Activated naive CD8-positive, alpha-beta T cell treated with anti-CD3 and anti-CD28 coated beads, Interleukin-2, amount 50 U/mL, for 24 hours (primary cell): Measurements from ENCODE around the gene LRRC8C.

Experiments
- ATAC-seq: fragments of 150-1000 bp; cut with Tn5 transposase; one replicate; pipeline ENCODE4 v1.10.0; 2021
- DNase-seq: peaks from one replicate; pipeline ENCODE4 v3.0.0; 2021
- H3K27ac Mint-ChIP-seq: one replicate; pipeline ENCODE4 v1.8.0; 2021; ENCODE audit warnings: mild to moderate bottlenecking, mixed read lengths
- H3K27me3 Mint-ChIP-seq: one replicate; pipeline ENCODE4 v1.8.0; 2021; ENCODE audit warnings: mixed read lengths
- H3K36me3 Mint-ChIP-seq: one replicate; pipeline ENCODE4 v1.8.0; 2021; ENCODE audit warnings: low read depth, mixed read lengths
- H3K4me1 Mint-ChIP-seq: one replicate; pipeline ENCODE4 v1.8.0; 2021; ENCODE audit warnings: mixed read lengths
- H3K4me3 Mint-ChIP-seq: one replicate; pipeline ENCODE4 v1.8.0; 2021; ENCODE audit warnings: mild to moderate bottlenecking, moderate library complexity, mixed read lengths
- H3K9me3 Mint-ChIP-seq: one replicate; pipeline ENCODE4 v1.8.0; 2021; ENCODE audit warnings: mixed read lengths

Gene LRRC8C

DNA sequence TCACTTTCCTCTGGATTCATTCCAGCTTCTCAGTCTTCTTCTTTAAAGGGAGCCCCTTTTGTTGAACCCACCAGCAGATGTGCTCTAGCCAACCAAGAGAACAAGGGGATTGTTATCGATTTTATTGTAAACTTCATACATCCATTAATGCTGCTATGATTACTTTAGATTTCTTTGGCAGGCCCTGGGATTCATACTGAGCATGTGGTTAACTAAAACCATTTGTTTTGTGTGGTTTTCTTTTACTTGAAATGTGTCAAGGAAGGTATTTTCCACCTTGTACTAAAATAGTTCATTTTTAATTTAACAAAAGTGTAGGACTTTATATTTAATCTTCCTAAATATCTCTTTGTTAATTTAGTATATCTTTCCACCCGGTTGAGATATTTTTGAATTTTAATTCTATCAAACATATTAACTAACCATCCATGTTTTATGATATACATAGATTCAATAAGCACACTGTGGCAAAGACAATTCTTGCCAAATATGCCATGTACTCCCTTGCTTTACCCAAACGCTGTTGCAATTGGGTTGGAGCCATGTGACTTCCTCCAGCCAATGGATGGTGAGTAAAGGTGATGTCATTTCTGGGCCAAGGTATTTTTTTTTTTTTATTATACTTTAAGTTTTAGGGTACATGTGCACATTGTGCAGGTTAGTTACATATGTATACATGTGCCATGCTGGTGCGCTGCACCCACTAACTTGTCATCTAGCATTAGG lies 113.7 kb downstream of the LRRC8C start:
- peaks cover 16% of the 10 kb centered on the region for H3K36me3 Mint-ChIP-seq
- no peak for ATAC-seq
- no peak overlapping the region for H3K4me3 Mint-ChIP-seq
- peaks cover 25% of the 10 kb centered on the region for H3K4me1 Mint-ChIP-seq
- H3K27me3 Mint-ChIP-seq: no peaks in the 10 kb centered on the region
- H3K27ac Mint-ChIP-seq: peak overlapping the region; percentile 53
- no peak for DNase-seq
- H3K9me3 Mint-ChIP-seq: no peaks in the 10 kb centered on the region

DNA sequence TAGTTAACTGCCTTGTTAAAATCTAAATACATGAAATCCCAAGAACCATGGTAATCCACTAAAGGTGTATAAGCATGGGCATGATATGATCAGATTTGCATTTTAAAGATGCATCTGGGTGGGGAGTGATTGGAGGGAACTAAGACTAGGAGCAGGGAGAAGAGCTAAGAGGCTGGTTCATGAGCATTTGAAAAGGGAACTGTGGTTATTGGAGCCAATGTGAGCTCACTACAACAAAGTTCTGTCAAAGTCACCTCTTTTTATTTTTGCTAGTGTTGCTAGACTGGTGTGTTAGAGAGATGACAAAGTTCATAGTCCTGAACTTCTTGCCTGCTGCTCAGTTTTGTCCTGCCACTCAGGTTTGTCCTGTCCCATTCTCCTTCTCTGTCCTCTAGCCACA lies 120.8 kb downstream of the LRRC8C start:
- ATAC-seq: no peak
- Mint-ChIP-seq H3K4me1 (peaks cover 57% of the 10 kb centered on the region), H3K27me3 (no peaks in the 10 kb centered on the region), H3K36me3 (peaks cover 8% of the 10 kb centered on the region), H3K27ac (peak overlapping the region; percentile 29), H3K9me3 (no peaks in the 10 kb centered on the region), H3K4me3 (no peak overlapping the region)
- no peak for DNase-seq

DNA sequence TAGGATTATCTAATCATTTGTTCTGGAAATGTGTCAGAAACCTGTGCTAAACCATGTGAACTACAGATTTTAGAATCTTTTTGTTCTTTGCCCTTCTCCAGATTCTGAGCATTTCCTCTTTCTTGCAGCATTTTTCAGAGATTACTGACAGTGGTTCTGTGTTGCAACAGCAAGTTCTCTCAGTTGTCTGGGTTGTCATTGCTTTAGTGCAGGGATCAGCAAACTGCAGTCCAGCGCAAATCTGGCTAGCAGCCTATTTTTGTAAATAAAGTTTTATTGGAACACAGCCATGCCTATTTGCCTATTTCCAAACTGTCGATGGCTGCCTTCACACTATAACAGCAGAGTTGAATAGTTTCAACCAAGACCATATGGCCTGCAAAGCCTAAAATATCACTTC lies 121.6 kb downstream of the LRRC8C start:
- ATAC-seq: no peak

DNA sequence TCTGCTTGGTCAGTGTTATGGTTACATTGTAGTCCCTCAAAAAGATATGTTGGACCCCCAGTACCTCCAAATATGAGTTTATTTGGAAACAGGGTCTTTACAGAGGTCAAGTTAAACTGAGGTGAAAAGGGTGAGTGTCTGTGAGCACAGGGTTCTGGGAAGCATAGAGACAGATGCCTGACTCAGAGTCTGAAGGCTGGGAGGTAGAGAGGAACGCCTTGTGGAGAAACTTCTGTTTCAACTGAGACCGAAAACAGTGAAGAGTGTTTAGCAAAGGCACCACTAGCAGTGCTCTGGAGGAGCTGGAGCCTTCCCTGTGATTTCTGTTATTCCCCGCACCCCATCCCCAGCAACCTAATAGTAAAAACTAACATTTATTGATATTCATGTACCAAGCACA lies 122.7 kb downstream of the LRRC8C start:
- H3K4me3 Mint-ChIP-seq: no peak overlapping the region
- ATAC-seq: no peak
- no peaks in the 10 kb centered on the region for H3K9me3 Mint-ChIP-seq
- peak overlapping the region; percentile 37 for H3K27ac Mint-ChIP-seq
- DNase-seq: no peak
- H3K4me1 Mint-ChIP-seq: peaks cover 74% of the 10 kb centered on the region
- peaks cover 12% of the 10 kb centered on the region for H3K36me3 Mint-ChIP-seq
- H3K27me3 Mint-ChIP-seq: no peaks in the 10 kb centered on the region

More for the DNA sequence above, 121.6 kb downstream of the LRRC8C start:
- Mint-ChIP-seq H3K27me3 (no peaks in the 10 kb centered on the region), H3K4me1 (peaks cover 65% of the 10 kb centered on the region), H3K9me3 (no peaks in the 10 kb centered on the region), H3K27ac (peak overlapping the region; percentile 29), H3K36me3 (peaks cover 8% of the 10 kb centered on the region), H3K4me3 (no peak overlapping the region)
- DNase-seq: no peak

DNA sequence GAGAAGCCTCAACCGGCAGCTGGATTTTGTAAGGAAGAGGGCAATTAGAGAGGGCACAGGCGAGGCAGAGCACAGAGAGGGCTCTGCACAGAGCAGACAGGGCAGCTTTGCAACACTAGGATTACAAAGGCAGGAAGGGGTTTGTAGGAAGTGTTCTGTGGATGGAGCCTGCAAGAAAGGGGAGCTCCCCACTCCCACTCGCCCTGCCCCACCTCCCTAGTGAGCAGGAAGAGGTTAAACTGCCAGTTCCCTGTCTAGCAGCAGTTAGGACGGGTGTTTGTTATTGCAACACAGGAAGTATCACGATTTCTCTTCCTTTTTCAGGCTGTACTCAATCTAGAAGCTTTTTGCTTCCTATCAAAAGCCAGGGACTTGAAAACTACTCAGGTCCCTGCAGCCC lies 124.6 kb downstream of the LRRC8C start:
- Mint-ChIP-seq H3K27ac (peak overlapping the region; percentile 85), H3K4me3 (peak overlapping the region; percentile 72), H3K9me3 (no peaks in the 10 kb centered on the region), H3K4me1 (peaks cover 92% of the 10 kb centered on the region), H3K27me3 (no peaks in the 10 kb centered on the region), H3K36me3 (peaks cover 15% of the 10 kb centered on the region)
- DNase-seq (peak; percentile 71), ATAC-seq (peak; percentile 88)

DNA sequence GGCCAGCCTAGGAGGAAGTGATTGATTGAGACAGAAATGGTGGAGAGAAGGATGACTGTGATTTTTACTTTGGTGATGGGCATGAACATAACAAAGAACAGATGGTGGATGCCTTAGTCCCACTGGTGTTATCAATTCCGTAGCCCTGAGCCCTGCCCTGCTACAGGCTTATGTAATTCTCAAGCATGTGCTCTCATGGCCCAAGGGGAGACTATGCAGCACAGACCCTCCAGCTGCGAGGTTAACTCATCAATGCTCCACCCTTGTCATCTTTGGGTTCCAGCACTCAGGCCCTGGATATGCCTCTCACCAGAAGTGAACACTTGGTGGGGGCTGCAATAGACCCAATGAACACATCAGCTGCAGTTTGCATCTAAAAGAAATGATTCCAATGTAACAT lies 125.2 kb downstream of the LRRC8C start:
- Mint-ChIP-seq H3K4me1 (peaks cover 93% of the 10 kb centered on the region), H3K4me3 (peak overlapping the region; percentile 72), H3K9me3 (no peaks in the 10 kb centered on the region), H3K27ac (peak overlapping the region; percentile 85), H3K27me3 (no peaks in the 10 kb centered on the region), H3K36me3 (peaks cover 12% of the 10 kb centered on the region)
- ATAC-seq (no peak), DNase-seq (no peak)

DNA sequence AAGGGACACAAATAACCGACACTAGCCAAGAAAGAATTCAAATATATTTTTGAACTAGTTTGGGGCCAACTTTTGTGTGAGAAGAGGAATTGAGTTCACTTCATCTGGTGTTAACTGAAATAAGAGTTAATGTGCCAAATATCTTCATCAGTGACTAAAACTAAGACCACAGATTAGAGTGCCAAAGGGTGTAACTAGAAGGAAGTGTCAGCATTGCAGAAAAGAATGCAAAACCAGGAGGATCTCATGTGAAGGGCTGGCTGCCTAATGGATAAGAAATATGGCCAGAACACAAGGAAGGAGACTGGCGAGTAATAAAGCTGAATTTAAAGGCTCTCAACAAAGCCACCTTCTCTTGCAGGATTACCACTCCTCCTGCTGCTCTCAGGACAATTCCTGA lies 126.1 kb downstream of the LRRC8C start:
- DNase-seq (no peak), ATAC-seq (no peak)
- Mint-ChIP-seq H3K27me3 (no peaks in the 10 kb centered on the region), H3K27ac (peak overlapping the region; percentile 85), H3K4me3 (no peak overlapping the region), H3K36me3 (peaks cover 10% of the 10 kb centered on the region), H3K9me3 (no peaks in the 10 kb centered on the region), H3K4me1 (peaks cover 97% of the 10 kb centered on the region)

DNA sequence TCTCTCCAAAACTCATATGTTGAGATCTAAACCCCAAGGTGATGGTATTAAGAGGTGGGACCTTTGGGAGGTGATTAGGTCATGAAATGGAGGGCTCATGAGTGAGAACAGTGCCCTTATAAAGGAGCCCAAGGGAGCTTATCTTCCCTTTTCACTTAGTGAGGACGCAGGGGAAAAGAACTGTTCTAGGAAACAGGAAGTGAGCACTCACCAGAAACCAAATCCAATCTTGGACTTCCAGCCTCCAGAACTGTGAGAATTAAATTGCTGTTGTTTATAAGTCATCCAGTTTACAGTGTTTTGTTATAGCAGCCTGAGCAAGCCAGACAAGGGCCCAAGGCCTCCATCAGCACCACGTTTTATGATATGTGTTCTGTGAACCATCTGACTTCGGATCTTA lies 127.6 kb downstream of the LRRC8C start:
- H3K36me3 Mint-ChIP-seq: peaks cover 7% of the 10 kb centered on the region
- H3K4me1 Mint-ChIP-seq: peaks cover 87% of the 10 kb centered on the region
- ATAC-seq (no peak), DNase-seq (no peak)
- peak overlapping the region; percentile 87 for H3K27ac Mint-ChIP-seq
- no peaks in the 10 kb centered on the region for H3K9me3 Mint-ChIP-seq
- H3K4me3 Mint-ChIP-seq: peak overlapping the region; percentile 22
- no peaks in the 10 kb centered on the region for H3K27me3 Mint-ChIP-seq

DNA sequence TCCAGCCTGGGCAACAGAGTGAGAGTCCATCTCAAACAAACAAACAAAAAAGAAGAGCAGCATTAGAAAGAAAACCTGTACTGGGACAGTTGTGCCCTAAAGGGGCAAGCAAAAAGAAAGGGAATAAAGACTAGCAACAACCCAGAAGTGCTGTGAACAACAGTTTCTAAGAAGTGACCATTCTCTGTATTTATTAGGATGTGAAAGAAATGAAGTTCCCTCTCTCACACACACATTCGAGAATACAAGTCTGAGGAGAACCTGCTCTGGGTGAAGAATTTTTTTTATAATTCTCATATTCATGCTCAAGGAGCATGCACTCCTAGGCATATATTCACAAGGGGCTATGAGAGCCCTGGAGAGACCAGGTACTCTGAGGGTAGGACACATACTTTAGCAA lies 128.4 kb downstream of the LRRC8C start:
- Mint-ChIP-seq H3K4me3 (peak overlapping the region; percentile 83), H3K36me3 (peaks cover 9% of the 10 kb centered on the region), H3K27ac (peak overlapping the region; percentile 87), H3K27me3 (no peaks in the 10 kb centered on the region), H3K9me3 (no peaks in the 10 kb centered on the region), H3K4me1 (peaks cover 79% of the 10 kb centered on the region)
- no peak for ATAC-seq
- DNase-seq: no peak

DNA sequence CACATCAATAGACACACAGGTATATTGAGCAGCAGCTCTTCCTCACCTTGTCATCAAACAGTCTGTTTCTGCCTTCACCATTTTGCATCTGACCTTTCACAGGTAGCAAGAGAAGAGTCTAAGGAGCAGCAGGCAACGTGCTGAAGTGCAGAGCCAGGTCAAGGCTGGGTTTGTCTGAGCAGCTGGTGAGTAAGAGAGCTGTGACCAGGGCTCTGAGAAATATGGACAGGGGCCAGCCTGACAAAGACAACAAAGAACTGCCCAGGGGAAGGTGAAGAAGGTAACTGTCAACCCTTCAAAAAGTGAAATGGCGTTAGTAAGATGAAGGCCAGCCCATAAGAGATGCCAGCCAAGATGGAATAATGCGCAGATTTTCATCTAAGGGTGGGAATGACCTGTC lies 129.0 kb downstream of the LRRC8C start:
- Mint-ChIP-seq H3K4me3 (peak overlapping the region; percentile 83), H3K9me3 (no peaks in the 10 kb centered on the region), H3K27ac (peak overlapping the region; percentile 87), H3K4me1 (peaks cover 73% of the 10 kb centered on the region), H3K36me3 (peaks cover 9% of the 10 kb centered on the region), H3K27me3 (no peaks in the 10 kb centered on the region)
- no peak for DNase-seq
- no peak for ATAC-seq

DNA sequence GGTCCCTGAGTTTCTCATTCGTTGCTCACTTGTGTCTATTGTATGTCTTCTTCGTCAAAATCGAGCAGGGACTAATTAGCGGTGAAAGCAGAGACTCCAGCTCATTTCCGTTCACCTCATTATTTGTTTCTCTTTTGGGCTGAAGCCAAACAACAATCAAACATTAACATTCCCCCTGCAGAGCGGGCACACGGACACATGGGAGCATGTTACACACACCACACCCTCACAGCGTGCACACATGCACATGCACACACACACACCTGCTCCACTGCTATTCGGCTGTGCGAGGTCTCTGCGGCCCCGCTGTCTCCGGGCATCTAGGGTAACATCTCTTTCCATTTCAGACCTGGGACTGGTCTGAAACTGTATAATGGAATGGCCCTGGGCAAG lies 129.5 kb downstream of the LRRC8C start:
- no peaks in the 10 kb centered on the region for H3K9me3 Mint-ChIP-seq
- ATAC-seq: no peak
- H3K27ac Mint-ChIP-seq: peak overlapping the region; percentile 87
- H3K36me3 Mint-ChIP-seq: peaks cover 9% of the 10 kb centered on the region
- DNase-seq: no peak
- peak overlapping the region; percentile 83 for H3K4me3 Mint-ChIP-seq
- H3K4me1 Mint-ChIP-seq: peaks cover 68% of the 10 kb centered on the region
- no peaks in the 10 kb centered on the region for H3K27me3 Mint-ChIP-seq

DNA sequence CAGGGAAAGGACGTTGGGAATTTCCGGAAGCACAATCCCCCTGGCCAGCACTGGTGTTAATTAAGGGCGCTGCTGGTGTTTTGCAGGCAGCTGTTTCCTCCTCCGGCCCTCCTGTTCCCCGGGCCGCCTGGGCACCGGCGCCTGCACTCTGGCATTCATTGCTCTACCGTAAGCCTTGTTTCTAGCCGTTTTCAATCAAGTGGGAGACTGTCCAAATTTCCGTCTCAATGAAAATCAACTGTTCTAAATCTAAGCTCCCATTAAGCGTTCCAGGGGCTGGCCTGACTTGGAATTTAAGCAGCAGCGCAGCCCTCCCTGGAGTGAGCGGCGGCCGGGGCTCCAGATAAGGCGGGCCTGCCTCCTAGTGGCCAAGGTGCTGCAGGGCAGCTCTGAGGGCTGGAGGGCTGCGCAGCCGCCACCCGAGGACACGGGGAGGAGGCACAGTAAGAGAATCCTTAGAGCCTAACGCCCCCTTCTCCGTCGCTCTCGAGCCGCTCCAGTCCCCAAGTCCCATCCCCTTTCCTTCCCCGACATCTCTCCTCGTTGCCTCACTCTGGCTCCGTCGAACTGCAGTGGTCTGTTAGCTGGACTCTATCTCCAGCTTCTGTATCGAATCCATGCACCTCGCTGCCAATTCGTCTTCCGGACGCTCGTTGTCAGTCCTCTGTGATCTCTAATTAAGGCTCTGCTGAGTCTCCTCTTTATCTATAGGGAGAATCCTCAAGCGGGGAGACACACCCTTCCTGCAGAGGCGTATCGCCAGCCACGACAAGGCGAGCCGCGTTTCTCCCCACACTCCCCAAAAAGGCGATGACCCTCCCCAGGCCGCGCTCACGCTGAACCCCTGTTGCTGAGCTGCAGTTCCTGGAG lies 130.1 kb downstream of the LRRC8C start:
- DNase-seq (peak; percentile 88), ATAC-seq (peak; percentile 97)
- Mint-ChIP-seq H3K4me3 (peak overlapping the region; percentile 83), H3K27ac (peak overlapping the region; percentile 87), H3K9me3 (no peaks in the 10 kb centered on the region), H3K4me1 (peaks cover 62% of the 10 kb centered on the region), H3K27me3 (no peaks in the 10 kb centered on the region), H3K36me3 (peaks cover 9% of the 10 kb centered on the region)

DNA sequence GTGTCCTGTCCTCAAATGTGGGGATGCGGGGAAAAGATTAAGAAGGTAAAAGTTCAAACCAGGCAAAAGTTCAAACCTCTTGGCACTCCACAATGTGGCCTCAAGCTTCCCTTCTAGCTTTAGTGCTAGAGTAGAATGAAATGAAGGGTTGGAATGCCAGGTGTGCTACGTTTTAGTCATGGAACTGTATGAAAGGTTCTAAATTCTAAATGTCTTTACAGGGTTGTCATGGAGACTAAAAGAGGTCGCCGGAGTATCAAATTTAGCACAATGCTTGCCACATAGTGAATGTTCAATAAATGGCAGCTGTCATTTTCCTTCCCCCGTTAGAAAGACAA lies 130.7 kb downstream of the LRRC8C start:
- DNase-seq (no peak), ATAC-seq (peak; percentile 25)
- Mint-ChIP-seq H3K27me3 (no peaks in the 10 kb centered on the region), H3K36me3 (peaks cover 9% of the 10 kb centered on the region), H3K4me3 (peak overlapping the region; percentile 83), H3K9me3 (no peaks in the 10 kb centered on the region), H3K27ac (peak overlapping the region; percentile 87), H3K4me1 (peaks cover 56% of the 10 kb centered on the region)

DNA sequence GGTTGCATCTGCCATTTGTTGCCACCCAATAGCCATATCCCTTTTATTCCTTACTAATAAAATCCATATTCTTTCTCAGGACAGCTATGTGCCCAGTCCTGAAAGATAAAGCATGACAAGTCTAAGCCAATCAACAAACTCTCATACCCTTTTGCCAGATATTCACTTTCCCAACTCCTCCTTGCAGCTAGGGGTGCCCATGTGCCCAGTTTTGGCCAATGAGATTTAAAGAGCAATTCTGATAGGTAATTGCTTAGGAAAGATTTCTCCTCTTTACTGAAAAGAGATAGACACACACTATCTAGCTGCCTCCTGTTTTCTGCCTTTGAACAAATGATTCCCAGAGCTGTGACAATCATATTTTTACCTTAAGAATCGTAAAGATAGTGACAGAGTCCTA lies 132.9 kb downstream of the LRRC8C start:
- no peak overlapping the region for H3K4me3 Mint-ChIP-seq
- no peak for ATAC-seq
- H3K9me3 Mint-ChIP-seq: no peaks in the 10 kb centered on the region
- no peaks in the 10 kb centered on the region for H3K27me3 Mint-ChIP-seq
- H3K27ac Mint-ChIP-seq: no peak overlapping the region
- DNase-seq: no peak
- H3K36me3 Mint-ChIP-seq: peaks cover 5% of the 10 kb centered on the region
- peaks cover 36% of the 10 kb centered on the region for H3K4me1 Mint-ChIP-seq

DNA sequence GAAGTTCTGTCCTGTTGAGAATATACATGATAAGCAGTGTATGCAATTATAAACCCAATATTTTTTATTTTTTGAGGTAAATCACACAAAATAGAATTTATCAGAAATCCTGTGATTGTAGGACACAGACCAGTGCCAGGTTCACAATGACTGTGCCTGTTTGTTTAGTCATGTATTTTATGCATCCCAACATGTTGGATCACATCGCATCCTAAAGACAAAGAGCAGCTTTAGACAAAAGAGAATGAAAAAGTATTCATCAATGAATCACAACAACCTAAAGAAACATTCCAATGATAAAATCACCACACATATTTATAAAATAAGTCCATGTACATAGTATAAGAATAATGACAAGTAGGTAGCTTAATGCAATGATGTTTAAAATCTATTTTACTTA lies 134.7 kb downstream of the LRRC8C start:
- Mint-ChIP-seq H3K27me3 (no peaks in the 10 kb centered on the region), H3K9me3 (no peaks in the 10 kb centered on the region), H3K4me1 (peaks cover 19% of the 10 kb centered on the region), H3K36me3 (peaks cover 2% of the 10 kb centered on the region), H3K27ac (no peak overlapping the region), H3K4me3 (no peak overlapping the region)
- DNase-seq: no peak
- no peak for ATAC-seq
